Right cardiac atrium (tissue), 5 donors: Measurements from ENCODE around the gene ZYG11A. TPM values are rescaled to one million over a fixed set of nuclear protein-coding genes. Genes with fewer than 3 reads are reported as not detected.

Source experiments
- ATAC-seq, 2 donors: fragments of 200-7000 bp; cut with Tn5 transposase; one replicate each; pipeline versions ENCODE4 v1.8.0 to v1.9.1; 2020; ENCODE audit warnings: moderate library complexity in 2 of 2, mild to moderate bottlenecking in 1 of 2
- DNase-seq, 3 donors: peaks; one replicate each; pipeline ENCODE4 v3.0.0-alpha.2; 2020
- H3K27ac ChIP-seq: one replicate; pipeline ENCODE4 v1.5.1; 2013; ENCODE audit warnings: mild to moderate bottlenecking, low read length, control low read depth, moderate library complexity
- H3K27me3 ChIP-seq: one replicate; pipeline ENCODE4 v1.6.1; 2013; ENCODE audit not compliant: control insufficient read depth, insufficient read depth
- H3K4me1 ChIP-seq: one replicate; pipeline ENCODE4 v1.6.1; 2013; ENCODE audit warnings: low read length; ENCODE audit not compliant: control insufficient read depth, insufficient read depth
- H3K4me3 ChIP-seq: one replicate; pipeline ENCODE4 v1.5.1; 2013; ENCODE audit warnings: low read length, control low read depth
- H3K9me3 ChIP-seq: one replicate; pipeline ENCODE4 v1.6.1; 2013; ENCODE audit warnings: low read length; ENCODE audit not compliant: control insufficient read depth
- WGBS: extraction: QIAGEN DNeasy Blood & Tissue Kit; methylation state at CpG from one replicate; pipeline ENCODE4 v1.1.7; 2013; 5-methylcytosine and 5-hydroxymethylcytosine counted together
- intact Hi-C, 4 donors: fragments of 100-400 bp; cut with DNase I; formaldehyde crosslinking; loops; one replicate each; pipeline versions ENCODE4 v1.11.0 to v1.14.0; 2022 to 2023
- polyA plus RNA-seq: library from polyadenylated mRNA; stranded (reverse); fragments of 200-250 nt; gene quantifications from one replicate; pipeline ENCODE4 v1.2.3, GENCODE V29; 2013
- total RNA-seq, 4 donors: library from RNA; stranded (reverse); fragmentation: NEBNext Ultra II Directional; extraction: Animal tissue kit (Norgen Biotek cat#: 25700); gene quantifications; one replicate each; pipeline ENCODE4 v1.2.1, GENCODE V29; 2021
- donor health status: healthy with polysubstance abuse.
- donor health status: DM: no; HTN: yes; CAD: no.
- donor health status: DM: no; HTN: no; CAD: no.
- donor health status: DM: no; HTN: yes; CAD: no; lungs with severe emphysema.
- donor health status: DM: yes; HTN: yes; CAD: no.

The ZYG11A gene
- total and polyA plus RNA-seq, 5 donors: 0.02 to 0.06 TPM; not detected in 3

DNA sequence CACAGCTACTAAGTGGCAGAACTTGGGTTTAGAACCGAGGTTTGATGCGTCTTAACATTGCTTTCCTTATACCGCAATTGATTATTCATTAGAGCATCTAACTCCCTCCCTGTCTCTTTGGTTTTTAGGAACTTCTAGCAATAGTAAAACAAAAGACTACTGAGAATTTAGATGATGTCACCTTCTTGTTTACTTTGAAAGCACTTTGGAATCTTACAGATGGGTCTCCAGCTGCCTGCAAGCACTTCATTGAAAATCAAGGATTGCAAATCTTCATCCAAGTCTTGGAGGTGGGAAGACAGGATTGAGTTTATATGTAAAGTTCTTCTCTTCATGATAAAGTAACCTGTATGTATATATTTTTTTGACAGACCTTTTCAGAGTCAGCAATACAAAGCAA, 35.0 kb downstream of the ZYG11A start:
- Histone ChIP-seq H3K27me3 (no peaks in the 10 kb centered on the region), H3K4me3 (no peak overlapping the region), H3K27ac (no peak overlapping the region), H3K4me1 (no peaks in the 10 kb centered on the region), H3K9me3 (no peaks in the 10 kb centered on the region)
- no peak for ATAC-seq
- WGBS: 91% methylated on average over 3 of the region's 3 CpGs
- DNase-seq: no peak
- intact Hi-C loops: no loop called here

GRCh38 chr1:52880206-52880605, 37.6 kb downstream of the ZYG11A start:
- ATAC-seq (no peak), DNase-seq (no peak)
- Histone ChIP-seq H3K27me3 (no peaks in the 10 kb centered on the region), H3K4me3 (no peak overlapping the region), H3K27ac (no peak overlapping the region), H3K9me3 (no peaks in the 10 kb centered on the region), H3K4me1 (no peaks in the 10 kb centered on the region)
- 92% methylated on average over 2 of the region's 2 CpGs for whole genome bisulfite sequencing
- intact Hi-C loops: no loop called here

DNA sequence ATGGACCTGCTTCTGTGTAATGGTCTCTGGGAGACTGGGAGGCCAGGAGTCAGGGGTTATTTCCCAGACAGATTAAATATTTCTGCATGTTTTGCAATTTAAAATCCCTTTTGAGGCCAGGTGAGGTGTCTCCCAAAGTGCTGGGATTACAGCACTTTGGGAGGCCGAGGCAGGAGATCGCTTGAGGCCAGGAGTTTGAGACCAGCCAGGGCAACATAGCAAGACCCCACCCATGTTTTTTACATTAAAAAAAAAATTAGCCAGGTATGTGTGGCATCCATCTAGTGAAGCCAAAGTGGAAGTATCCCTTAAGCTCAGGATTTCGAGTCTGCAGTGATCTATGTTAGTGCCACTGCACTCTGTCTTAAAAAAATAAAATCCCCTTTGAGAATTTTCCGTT, 44.9 kb downstream of the ZYG11A start:
- DNase-seq: no peak
- Histone ChIP-seq H3K4me1 (no peaks in the 10 kb centered on the region), H3K9me3 (no peaks in the 10 kb centered on the region), H3K27ac (no peak overlapping the region), H3K4me3 (no peak overlapping the region), H3K27me3 (no peaks in the 10 kb centered on the region)
- no peak for ATAC-seq
- intact Hi-C loops: no loop called here
- 90% methylated on average over 4 of the region's 4 CpGs for WGBS

DNA sequence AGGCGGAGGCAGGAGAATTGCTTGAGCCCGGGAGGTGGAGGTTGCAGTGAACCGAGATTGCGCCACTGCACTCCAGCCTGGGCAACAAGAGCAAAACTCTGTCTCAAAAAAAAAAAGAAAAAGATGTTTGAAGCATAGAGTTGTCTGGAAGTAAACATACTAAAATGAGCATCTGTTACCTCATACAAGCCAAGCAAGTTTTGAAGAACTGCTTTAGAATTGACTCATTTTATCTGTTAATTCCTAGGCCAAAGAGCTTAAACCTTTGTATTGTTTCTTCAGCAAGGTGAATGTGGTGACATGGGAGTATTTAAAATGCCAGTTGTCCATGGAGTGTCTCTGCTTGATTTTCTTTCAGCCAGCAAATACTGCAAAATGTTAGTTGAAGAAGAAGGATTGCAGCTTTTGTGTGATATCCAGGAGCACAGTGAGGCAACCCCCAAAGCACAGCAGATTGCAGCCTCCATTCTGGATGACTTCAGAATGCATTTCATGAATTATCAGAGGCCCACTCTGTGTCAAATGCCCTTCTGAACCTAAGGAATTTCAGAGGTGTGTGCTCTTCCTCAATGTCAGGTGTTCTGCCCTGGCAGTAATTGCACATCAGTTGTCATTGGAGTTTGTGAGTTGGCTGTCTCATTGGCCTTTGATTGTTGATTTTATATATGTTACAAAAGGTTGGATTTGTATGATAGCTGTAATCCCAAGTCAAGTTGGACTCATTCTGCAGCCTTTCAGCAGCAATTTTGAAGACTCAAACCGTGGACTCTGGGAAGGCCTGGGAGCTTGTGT, 50.1 kb downstream of the ZYG11A start:
- WGBS: 92% methylated on average over 5 of the region's 5 CpGs
- intact Hi-C loops: no loop called here
- ATAC-seq (no peak), DNase-seq (no peak)
- H3K4me3 ChIP-seq: no peak overlapping the region
- no peaks in the 10 kb centered on the region for H3K27me3 ChIP-seq
- H3K9me3 ChIP-seq: no peaks in the 10 kb centered on the region
- H3K27ac ChIP-seq: no peak overlapping the region
- H3K4me1 ChIP-seq: no peaks in the 10 kb centered on the region

DNA sequence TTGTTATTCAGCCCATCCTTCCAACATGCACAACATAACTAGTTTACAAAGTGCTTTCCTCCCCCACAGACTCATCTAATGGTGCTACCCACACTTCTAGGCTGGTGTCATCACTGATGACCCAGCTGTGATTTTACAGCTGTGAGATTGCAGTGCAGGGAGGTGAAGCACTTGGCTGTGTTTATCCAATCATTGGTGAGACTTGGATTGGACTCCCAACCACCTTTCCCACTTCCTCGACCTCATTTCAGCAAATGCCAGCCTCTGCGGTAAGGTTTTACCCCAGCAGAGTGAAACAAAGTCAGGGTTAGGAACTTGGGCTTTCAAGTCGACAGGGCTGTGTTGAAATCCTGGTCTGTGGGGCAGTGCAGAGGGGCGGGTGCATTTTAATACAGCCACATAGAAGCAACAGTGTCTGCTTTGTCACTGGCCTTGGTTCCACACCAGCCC, 56.9 kb downstream of the ZYG11A start:
- H3K27ac ChIP-seq: no peak overlapping the region
- no peak overlapping the region for H3K4me3 ChIP-seq
- no peaks in the 10 kb centered on the region for H3K4me1 ChIP-seq
- ATAC-seq (no peak), DNase-seq (no peak)
- H3K27me3 ChIP-seq: no peaks in the 10 kb centered on the region
- H3K9me3 ChIP-seq: no peaks in the 10 kb centered on the region
- intact Hi-C loops: no loop called here
- 27% methylated on average over 4 of the region's 4 CpGs for WGBS

DNA sequence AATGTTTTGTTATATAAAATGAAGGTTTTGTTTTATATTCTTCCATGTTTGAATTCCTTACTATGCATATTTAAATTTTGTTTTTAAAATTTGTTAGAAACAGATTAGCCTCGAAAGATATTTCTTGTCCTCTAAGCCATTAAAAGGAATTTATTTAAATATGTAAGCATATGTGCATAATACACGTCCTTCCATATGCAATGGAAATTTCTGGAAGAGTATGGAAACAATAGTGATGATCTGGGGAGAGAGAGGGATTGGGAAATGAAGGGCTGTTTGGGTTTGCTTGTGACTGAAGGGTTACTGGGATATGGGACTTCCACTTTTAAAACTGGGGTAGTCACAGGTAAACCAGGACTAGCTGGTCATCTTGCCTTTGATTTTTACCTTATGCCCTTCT, 57.8 kb downstream of the ZYG11A start:
- WGBS: 77% methylated on average over 2 of the region's 2 CpGs

DNA sequence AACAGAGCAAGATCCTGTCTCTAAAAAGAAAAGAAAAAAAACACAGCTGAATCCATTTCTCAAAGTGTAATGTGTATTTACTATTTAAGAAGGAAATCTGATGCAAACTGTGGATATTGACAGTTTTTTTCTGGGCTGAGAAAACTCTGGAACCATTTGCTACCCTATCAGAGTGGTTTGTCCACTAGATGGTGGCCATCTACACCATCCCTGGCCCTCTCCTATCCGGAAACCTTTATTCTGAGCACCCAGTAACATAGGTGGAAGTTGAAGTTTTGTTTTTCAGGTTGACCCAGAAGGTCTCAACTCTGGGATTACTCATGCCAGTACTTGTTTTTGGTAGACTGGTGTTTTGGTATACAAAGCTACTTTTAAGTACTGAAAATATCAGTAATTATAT, 58.8 kb downstream of the ZYG11A start:
- intact Hi-C loops: loop anchor here in 1 of 4 donors (10.0 kb wide), 1 partner anchor 283 kb away; no protein-coding TSS in a partner anchor
- Histone ChIP-seq H3K4me1 (peaks cover 3% of the 10 kb centered on the region), H3K9me3 (no peaks in the 10 kb centered on the region), H3K27me3 (no peaks in the 10 kb centered on the region), H3K4me3 (no peak overlapping the region), H3K27ac (no peak overlapping the region)
- DNase-seq (no peak), ATAC-seq (no peak)
- 64% methylated on average over 1 of the region's 1 CpG for WGBS

More for the DNA sequence above, 57.8 kb downstream of the ZYG11A start:
- Histone ChIP-seq H3K9me3 (no peaks in the 10 kb centered on the region), H3K4me3 (no peak overlapping the region), H3K27me3 (no peaks in the 10 kb centered on the region), H3K27ac (no peak overlapping the region), H3K4me1 (no peaks in the 10 kb centered on the region)
- DNase-seq: no peak
- intact Hi-C loops: loop anchor here in 1 of 4 donors (10.0 kb wide), 1 partner anchor 284 kb away; no protein-coding TSS in a partner anchor
- ATAC-seq: no peak

DNA sequence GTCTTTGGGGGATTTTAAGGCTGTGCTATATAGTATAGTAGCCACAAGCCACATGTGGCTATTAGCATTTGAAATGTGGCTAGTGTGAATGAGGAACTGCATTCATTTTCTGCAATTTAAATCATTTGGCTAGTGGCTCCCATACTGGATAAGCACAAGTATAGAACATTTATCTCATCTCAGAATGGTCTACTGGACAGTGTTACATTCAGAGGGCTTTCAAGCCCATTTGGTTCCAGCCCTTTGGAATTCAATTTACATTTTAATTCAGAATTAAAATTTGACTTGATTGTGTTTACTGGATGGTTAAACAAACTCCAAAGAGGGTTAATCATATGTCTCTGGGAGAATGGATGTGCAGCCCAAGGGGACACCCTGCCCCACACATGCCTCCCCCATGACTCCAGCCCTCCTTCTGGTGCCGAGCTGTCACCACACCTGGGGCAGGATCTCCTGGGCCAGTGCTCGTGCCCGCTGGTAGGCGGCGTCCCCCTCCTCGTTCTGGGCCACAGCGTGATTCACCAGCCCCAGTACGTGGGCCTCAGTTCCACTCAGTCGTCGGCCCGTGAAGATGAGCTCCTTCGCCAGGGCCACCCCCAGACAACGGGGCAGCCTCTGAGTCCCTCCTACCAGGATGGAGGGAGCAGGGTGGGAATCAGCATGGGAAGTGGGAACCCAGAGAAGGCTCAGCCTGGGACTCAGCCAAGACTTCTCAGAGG, 61.8 kb downstream of the ZYG11A start:
- no peak overlapping the region for H3K27ac ChIP-seq

DNA sequence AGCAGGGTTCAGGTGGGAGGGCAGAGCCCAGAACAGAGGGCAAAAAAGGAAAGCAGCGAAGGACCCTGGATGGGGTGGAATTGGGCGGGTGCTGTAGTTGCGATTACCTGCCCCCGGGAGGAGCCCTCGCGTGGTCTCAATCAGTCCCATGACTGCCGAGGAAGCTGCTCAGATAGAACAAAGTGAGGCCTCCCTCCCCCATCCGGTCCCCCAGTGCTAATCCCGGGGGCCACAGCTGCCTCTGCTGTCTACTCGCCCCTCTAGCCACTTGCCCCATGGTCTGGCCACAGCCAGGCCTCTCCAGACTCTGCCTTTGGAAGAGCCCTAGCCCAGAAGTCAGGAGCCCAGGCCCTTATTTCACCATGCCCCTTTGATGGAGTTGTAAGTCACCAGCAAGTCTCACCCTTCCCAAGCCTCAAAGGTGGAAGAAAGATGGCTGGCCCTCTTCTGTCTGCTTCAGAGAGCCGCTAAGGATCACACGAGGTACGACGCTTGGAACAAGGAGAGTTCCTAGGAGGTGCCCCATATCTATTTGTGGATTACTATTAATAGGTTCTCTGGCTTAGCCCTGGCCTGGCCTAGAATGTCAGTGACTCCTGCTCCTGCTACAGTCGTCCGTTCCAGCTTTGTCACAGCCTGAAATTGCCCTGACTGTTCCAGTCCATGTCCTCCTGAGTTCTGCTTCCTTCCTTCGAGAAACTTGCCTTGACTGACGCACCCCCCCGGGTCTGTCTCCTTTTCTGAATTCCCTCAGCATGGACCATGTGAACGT, 62.6 kb downstream of the ZYG11A start:
- H3K27me3 ChIP-seq: no peaks in the 10 kb centered on the region
- 55% methylated on average over 20 of the region's 20 CpGs for WGBS
- DNase-seq (peak in 2 of 3 donors; percentile 53 to 59), ATAC-seq (peak; percentile 81 to 88)
- peaks cover 3% of the 10 kb centered on the region for H3K4me1 ChIP-seq
- peak overlapping the region; percentile 95 for H3K27ac ChIP-seq
- no peak overlapping the region for H3K4me3 ChIP-seq
- H3K9me3 ChIP-seq: no peaks in the 10 kb centered on the region
- intact Hi-C loops: loop anchor here in 1 of 4 donors (10.0 kb wide), 1 partner anchor 280 kb away; no protein-coding TSS in a partner anchor

More for the DNA sequence above, 61.8 kb downstream of the ZYG11A start:
- H3K4me3 ChIP-seq: no peak overlapping the region
- H3K4me1 ChIP-seq: peaks cover 3% of the 10 kb centered on the region
- WGBS: 89% methylated on average over 13 of the region's 13 CpGs
- H3K9me3 ChIP-seq: no peaks in the 10 kb centered on the region
- intact Hi-C loops: loop anchor here in 1 of 4 donors (10.0 kb wide), 1 partner anchor 280 kb away; no protein-coding TSS in a partner anchor
- DNase-seq: peak in 2 of 3 donors; percentile 43 to 54
- no peaks in the 10 kb centered on the region for H3K27me3 ChIP-seq
- ATAC-seq: peak in 1 of 2 donors; percentile 3

DNA sequence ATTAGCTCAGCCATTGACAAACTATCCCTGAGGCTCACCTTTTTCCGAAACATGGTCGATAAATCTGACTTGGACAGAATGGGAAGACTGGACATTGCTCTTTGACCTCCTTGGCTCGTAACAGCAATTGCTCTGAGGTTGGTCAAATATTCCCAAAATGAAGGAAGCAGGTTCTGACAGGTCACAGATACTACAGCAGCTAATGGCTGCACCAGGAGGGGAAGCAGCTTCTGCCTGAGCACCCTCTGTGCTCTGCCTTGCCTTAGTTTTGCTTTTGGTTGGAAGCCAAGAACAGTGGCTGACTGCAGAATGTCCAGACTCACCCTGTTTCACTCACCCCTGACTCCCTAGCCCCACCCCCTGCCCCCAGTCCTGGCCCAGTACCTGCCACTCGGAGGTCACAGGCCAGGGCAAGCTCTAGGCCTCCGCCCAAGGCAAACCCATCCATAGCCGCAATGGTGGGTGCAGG, 63.6 kb downstream of the ZYG11A start:
- intact Hi-C loops: loop anchor here in 1 of 4 donors (10.0 kb wide), 1 partner anchor 279 kb away; no protein-coding TSS in a partner anchor
- Histone ChIP-seq H3K4me1 (peaks cover 3% of the 10 kb centered on the region), H3K27me3 (no peaks in the 10 kb centered on the region), H3K9me3 (no peaks in the 10 kb centered on the region), H3K4me3 (no peak overlapping the region), H3K27ac (peak overlapping the region; percentile 95)
- DNase-seq (peak in 1 of 3 donors; percentile 48), ATAC-seq (peak; percentile 56 to 61)
- WGBS: 85% methylated on average over 6 of the region's 6 CpGs
